Right forelimb (tissue), 1 donor: ENCODE results near the gene SPRED2.

Experiments
- DNase-seq: peaks from one replicate; pipeline ENCODE4 v3.0.0-alpha.2; 2018

The SPRED2 gene, protein sequence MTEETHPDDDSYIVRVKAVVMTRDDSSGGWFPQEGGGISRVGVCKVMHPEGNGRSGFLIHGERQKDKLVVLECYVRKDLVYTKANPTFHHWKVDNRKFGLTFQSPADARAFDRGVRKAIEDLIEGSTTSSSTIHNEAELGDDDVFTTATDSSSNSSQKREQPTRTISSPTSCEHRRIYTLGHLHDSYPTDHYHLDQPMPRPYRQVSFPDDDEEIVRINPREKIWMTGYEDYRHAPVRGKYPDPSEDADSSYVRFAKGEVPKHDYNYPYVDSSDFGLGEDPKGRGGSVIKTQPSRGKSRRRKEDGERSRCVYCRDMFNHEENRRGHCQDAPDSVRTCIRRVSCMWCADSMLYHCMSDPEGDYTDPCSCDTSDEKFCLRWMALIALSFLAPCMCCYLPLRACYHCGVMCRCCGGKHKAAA

DNA sequence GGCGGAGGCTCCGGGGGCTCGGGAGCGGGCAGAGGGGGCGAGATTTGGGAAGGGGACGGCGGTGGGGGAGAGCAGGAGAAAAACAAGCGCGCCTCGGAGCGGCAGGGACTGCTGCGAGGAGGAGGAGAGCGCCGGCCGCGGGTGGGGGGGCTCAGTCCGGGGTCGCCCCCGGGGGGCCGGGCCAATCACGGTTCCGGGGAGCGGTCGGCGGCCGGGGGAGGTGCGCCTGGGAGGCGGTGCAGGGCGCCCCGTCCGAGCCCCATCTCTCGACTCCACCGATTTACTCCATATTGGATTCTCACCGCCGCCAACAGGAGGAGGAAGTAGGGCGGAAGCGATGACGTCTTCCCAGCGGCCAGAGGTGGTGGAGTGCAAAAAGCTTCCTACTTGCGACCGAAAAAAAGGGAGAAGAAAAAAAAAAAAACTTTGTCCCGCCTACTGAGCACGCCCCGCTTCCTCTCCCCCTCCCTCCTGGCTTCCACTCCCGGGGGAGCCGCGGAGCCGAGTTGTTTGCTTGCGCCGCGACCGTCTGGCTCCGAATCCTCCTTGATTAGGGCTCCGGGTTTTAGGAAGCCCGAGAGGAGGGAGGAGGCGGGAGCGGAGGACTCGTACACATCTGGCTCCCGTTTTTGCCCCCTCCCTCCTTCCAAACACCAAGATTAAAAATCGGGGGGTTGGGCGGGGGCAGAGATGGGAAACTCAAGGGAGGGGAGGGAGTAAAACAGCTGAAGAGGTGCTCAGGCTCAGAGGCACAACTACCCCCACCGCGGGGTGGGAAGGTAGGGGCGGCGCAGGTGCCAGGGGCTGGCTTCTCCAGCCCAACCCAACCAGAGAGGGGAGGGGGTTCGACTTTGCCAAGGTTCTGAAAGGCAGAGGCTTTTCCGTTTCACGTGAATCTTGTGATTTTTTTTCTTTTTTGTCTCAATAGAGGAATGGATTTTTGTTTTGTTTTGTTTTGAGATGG, at the start of gene SPRED2:
Gene SPRED2, minus strand, starts transcription at position 373 of the 964 bp plus-strand sequence. CDS start 612 bp downstream, outside the sequence.
- DNase-seq = peak; percentile 97

DNA sequence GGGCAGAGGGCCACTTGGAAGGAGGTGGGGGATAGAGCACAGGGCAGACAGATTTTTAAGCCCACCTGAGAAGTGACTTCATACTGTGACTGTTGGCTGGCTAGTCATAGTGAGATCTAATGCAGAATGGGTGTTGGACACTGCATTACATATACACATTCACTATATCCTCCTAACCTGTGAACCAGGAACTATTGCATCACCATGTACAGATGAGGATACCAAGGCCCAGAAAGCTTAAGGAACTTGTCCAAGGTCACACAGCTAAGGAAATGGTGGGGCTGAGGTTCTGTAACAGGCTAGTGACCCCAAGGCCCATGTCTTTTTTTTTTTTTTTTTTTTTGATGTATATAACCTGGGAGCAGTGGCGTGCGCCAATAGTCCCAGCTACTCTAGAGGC, 49.6 kb upstream of the SPRED2 start:
- no peak for DNase-seq

DNA sequence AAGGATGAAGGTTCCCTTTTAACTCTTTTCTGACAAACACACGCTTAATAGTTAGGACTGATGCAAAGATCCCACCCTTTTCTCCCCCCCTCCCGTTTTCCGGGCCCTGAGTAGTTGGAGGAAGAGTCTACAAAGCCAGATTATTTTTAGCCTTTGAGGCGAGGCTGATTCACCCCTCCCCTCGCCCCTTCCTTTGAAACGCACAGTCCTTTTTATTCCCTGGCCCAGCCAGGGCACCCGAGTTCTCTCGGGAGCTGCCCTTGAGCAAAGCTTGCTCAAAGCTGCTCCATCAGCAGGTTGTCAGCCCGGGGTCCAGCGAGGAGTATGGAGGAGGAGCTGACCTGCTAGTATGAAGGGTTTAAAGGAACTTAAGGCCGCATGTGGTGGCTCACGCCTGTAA, 47.1 kb upstream of the SPRED2 start:
- no peak for DNase-seq

DNA sequence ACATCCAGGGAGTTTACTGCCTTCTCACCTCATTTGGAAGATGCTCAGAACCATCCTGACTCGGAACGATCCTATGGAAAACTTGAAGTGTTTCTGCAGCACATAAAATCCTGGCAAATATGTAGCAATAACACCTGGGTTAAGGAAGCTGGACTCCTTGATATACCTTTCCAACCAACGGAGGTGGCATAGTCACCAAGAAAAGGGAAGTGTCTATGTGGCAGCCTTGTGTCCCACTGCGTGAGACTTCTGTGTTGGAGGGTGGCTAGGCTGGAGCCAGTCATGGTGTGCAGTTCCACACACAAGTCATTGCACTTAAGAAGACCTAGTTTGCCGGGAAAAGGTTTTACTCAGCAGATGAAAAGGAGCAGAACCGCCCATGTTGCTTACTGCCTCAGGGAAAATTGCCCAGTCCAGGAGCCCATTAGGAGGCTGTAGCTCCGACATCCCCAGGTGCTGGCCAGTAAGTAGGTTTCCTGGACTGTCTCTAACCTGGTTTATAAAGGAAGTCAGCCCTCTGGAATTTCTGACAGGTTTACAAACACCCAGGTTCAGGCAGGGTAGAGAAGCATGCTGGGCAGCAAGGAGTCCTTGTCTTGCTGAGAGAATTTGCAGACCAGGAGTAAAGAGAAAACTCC, 46.2 kb upstream of the SPRED2 start:
- DNase-seq = no peak

DNA sequence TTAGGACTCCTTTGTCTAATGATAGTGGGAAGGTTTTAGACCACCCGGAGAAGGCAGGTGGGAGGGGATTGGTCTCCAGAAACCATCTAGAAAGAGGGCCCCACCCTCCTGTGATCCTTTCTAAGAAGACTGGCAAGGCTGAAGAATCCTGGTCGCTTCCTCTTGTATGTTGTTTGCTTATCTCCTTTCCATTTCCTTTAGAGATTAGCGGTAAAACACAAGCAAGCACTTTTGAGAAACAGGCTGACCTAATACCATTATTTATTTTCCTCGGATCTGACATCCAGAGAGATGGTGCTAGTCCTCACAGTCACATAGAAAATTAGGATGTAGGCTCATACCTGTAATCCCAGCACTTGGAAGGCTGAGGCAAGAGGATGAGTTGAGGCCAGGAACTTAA, 45.2 kb upstream of the SPRED2 start:
- no peak for DNase-seq

DNA sequence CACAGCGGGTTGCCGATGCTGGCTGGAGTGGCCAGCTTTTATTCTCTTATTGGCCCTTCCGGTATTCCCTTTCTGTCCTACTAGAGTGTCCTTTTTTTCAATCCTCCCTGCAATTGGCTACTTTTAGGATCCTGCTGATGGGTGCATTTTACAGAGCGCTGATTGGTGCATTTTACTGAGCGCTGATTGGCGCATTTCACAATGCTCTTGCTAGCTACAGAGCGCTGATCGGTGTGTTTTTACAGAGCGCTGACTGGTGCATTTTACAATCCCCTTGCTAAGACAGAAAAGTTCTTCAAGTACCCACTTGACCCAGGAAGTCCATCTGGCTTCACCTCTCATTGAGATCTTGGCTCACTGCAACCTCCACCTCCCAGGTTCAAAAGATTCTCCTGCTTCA, 44.4 kb upstream of the SPRED2 start:
- DNase-seq = no peak

DNA sequence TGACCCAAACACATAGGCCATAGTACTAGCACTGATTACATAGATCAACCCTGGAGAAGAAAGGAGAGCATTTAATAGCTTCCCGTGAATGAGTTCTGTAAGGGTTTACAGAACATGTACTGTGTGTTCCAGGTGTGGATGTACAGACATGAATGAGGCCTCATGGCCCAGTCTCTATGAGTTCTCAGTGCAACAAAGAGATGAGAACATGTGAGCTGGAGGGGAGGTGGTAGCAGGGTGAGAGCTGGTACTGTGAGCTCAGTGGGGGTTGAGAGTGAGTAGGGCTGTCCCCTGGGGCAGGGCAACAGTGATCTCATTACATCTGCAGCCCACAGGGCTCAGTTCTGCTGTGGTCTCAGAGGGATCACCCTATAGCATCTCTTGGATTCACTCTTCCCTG, 42.6 kb upstream of the SPRED2 start:
- no peak for DNase-seq

DNA sequence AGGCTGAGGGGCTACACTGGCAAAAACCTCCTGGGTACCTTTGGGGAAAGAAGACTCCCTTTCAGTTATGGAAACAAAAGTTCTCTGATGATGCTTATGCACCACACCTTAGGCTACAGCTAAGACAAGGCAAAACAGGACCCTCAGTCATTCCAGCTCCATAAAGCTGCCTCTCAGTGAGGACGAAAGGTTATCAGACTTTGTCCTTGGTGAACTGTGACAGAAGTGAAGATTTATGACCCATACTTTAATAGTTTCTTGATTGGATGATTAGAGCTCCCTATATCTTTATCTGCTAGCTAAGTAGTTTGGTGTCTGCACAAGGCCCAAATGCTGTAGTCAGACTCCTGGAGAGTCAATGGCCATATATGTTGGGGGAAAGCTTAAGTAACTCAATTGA, 40.6 kb upstream of the SPRED2 start:
- DNase-seq = no peak

DNA sequence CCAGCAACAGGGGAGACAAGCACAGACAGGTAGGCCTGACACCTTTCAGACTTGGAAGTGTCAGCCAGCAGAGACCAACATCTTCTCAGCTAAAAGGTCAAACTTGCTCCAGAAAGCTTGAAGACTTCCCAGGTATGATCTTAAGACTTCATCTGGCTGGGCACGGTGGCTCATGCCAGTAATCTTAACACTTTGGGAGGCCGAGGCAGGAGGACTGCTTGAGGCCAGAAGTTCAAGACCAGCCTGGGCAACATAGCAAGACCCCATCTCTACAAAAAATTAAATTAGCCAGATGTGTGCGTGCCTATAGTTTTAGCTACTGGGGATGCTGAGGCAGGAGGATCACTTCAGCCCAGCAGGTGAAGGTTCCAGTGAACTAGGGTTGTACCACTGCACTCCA, 39.0 kb upstream of the SPRED2 start:
- no peak for DNase-seq

DNA sequence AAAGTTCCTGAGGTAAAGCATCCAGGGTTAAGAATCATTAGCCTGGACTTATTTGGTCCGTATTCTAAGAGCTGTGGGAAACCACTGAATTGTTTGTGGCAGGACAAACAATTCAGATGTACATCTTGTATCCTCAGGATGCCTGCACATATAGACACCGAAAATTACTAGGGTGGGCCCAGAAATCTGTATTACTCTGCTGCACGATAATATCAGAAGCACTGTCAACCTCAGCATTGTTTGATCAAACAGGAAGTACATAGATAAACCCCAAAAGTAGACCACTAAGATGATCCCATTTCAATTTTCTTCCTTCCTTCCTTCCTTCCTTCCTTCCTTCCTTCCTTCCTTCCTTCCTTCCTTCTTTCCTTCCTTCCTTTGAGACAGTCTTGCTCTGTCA, 34.2 kb upstream of the SPRED2 start:
- no peak for DNase-seq

DNA sequence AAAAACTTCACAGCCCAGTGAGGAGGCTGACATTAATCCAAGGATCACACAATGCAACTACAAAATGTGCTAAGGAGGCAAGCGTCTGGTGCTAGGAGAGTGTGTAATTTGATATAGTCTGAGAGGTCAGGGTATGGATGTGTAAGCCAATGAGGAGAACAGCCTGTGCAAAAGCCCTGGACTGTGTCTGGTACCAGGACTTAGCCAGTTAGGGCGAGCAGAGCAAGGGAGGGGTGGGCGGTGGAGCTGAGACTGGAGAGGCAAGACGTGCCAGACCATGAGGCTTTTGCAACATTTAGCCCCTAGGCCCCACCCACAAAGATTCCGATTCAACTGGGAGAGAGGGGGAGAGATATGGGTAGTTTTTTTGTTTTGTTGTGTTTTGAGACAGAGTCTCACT, 33.5 kb upstream of the SPRED2 start:
- no peak for DNase-seq

DNA sequence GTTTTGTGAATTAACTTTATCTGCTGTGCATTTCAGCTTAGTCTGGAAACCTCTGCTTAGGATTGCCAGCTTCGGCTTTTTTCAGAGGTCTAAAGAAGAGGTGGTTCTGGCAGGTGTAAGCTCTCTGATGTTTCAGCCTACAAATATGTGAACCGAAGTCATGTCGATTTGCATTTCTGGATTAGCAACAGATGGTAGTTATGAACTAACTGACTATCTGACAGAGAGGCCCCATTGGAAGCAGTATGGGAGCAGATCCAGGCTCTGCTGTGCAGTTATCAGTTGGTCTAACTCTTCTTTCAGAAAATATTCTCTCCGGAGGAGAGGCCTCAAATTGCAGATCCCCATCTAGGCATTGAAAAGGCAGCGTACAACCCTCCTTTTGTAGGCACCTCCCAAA, 32.7 kb upstream of the SPRED2 start:
- no peak for DNase-seq

DNA sequence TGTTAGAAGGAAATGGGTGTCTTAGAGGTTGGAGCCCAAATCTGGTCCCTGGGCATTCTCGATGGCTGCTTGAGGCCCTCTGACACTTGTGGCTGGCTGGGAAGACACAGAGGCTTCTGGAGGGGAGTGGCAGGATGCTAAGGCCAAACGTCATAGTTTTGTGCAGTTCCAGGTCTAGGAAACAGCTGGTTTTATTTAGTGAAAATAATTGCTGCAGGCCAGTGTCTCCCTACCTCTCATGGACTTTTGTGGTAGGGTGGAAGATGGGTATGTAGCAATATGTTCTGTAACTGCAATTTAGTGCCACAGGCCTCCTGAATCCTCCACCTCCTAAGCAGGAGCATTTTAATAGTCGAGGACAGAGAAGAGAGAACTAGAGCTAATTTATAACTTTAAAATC, 32.2 kb upstream of the SPRED2 start:
- no peak for DNase-seq

DNA sequence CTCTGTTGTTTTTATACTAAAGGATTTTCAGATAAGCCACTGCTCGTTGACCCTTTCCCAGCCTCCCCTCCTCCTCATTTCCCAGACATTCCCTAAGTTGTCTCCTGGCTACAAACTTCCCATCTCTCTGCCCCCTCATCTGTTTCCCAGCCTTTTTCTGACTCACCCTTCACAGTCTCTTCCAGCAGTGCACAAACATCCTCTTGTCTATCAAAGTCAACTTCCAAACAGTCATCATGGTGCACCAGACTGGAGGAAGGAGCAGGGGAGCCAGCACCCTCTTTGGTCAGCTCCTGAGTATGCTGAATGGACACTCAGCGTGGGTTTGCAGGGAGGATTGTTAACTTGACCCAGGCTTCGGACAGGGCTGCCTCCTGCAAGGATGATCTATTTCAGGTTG, 26.6 kb upstream of the SPRED2 start:
- DNase-seq = no peak

DNA sequence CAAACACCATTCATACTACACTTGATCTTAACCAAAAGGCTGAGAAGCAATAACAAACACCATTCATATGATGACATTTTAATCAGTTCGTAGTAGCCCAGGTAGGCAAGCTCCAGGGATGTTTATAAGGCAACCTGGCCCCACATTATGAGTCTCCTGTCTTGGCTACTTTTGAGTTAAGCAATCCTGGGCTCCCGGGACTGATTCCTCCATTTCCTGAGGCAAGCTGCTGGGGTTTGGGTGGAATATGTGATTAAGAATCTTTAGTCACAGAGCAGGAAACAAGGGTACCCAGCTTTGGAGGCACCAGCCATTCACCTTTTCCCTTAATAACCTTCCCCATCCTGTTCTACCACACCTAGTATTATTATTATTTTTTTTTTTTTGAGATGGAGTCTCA, 24.5 kb upstream of the SPRED2 start:
- DNase-seq = no peak

DNA sequence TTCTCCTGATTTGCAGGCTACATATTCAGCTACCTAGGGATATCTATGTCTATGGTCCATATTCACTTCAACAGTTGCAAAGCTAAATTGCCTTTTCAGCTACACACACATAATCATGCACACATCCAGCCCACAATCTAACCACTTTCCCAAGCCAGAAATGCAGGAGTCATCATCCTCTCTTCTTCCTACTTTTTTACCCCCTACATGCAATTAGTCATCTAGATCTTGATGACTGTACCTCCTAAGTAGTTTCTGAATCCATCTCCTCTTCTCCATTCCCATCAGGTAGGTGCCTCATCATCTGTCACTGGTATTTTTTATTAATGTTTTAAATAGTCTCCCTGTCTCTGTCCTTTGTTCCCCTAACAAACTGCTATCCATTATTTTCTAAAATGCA, 23.7 kb upstream of the SPRED2 start:
- DNase-seq = no peak

DNA sequence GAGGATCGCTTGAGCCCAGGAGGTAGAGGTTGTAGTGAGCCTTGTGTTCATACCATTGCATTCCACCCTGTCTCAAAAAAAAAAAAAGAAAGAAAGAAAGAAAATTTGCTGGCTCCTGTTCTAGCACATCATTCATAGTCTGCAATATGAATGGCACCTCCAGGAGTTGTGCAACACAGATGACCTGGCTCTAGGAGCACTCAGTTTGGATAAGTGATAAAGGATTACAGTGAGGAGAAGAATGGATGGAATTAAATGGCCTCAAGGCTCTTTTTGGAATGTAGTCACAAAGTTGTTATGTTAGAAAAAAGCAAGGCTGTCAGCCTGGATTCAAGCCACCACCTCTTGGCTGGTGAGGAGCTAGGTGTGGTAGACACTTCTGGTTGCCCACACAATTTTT, 21.5 kb upstream of the SPRED2 start:
- no peak for DNase-seq

DNA sequence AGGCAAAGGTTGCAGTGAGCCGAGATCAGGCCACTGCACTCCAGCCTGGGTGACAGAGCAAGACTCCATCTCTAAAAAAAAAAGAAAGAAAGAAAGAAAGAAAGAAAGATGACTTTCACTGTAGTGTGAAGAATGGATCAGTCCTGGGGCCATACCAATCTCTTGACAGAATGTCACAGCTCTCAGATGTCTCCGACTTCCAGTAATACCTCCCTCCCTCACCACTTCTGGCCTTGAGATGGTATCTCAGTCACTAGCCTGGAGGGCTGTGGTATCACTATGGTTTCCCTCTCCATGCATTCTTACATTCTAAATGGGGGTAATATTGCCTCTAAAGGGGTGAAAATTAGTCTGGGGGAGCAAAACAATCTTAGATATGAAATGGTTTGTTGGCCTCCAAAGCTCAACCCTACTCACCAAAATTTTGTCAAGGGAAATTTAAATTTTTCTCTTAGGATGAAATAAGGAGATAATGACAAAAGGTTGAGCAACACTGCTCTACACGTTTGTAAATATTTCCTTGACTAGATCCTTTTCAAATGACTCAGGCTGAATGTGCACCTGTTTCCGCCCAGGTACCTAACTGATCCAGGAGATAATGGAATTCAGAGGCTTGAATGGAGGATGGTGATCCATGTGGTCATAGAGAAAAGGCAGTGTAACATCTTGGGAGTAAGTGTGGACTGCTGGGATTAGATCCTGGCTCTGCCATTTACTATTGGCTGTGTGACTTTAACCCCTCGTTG, 19.9 kb upstream of the SPRED2 start:
- no peak for DNase-seq

DNA sequence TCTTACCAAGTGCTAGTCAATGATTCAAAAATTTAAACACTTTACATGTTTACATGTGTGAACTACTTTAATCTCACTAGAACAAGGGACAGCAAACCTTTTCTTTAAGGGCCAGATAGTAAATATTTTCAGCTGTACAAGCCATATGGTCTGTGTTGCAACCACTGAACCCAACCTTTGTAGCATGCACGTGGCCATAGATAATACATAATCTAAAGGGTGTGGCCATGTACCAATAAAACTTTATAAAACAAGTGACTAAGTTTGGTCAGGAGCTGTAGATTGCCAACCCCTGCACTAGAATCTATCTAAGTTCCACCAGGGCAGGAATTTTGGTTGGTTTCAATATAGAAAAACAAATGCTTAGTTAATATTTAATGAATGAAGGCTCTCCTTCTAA, 18.4 kb upstream of the SPRED2 start:
- DNase-seq = no peak

DNA sequence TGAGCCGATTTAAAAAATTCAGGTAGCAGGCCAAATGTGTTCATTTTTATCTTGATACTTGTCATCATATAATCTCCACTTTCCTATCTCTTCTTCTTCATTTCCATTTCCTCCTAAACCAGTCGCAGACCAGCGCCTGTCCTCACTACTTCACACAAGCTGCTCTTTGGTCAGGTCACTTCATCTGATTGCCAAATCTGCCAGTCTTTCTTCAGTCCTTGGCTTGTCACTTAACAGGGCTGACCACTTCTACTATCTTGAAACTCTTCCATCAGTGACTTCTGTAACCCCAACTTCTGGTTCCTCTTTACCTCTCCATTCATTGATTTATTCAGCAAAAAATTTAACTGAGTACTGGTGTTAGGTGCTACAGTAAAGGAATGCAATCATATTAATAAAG, 18.0 kb upstream of the SPRED2 start:
- DNase-seq = no peak

DNA sequence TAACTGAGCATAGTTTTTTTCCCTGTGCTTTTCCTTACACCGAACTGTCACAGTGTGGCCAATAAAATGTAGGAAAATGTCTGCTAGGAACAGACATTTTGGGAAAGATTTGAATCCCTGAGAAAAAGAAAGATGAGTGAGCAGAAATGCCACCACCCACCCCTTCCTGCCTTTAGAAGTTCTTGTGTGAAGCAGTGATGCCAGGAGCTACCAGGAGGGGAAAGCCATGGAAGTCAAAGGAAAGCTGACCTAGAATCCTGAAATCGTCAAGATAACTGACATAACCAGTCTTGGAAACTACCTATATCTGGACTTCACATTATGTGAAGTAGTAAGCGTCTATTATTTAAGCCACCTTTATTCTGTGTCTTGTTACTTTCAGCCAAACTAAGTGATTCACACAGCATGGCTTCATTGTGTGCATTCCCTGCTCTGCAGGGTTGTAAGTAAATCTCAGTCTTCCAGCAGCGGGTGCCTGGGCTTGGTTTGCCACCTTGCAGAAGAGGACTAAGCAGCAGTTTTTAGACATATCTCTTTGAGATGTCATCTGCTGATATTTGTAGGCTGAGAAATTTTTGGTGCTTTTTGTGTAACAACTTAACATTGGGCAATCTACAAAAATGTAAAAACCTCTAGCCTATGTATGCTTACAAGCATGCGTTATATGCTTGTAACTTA, 11.2 kb upstream of the SPRED2 start:
- no peak for DNase-seq

DNA sequence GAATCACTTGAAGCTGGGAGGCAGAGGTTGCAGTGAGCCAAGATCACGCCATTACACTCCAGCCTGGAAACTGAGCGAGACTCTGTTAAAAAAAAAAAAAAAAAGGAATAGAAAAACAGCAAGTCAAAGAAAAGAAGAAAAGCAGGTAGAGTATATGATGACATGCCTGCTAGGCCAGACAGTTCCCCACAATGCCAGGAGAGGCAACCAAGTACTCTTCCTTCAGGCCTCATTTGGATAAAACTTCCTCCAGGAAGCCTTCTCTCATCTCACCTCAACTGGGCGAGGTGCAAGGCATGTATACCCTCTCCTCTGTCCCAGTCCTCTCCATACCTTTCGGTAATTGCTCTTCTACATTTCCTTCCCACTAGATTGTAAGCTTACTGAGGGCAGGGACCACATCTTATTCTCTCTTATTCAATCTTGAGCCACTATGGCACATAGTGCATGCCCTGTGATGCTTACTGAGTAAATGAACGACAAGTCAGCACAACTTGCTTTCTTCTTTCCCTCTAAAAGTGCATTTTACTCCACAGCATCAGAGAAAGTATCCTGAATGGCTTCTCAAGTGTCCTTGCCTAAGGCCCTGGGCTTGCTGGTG, 10.1 kb upstream of the SPRED2 start:
- no peak for DNase-seq
